Endothelial cell of umbilical vein (primary cell): ENCODE results near the gene LYRM4. TPM values are rescaled to one million over a fixed set of nuclear protein-coding genes. Genes with fewer than 3 reads are reported as not detected.
A peak's percentile ranks its signal among the peaks of the same experiment; 100 is the strongest.

ENCODE experiments used
- BruUV-seq: library from RNA; stranded (reverse); fragments of 400-500 nt; replicated peaks from 2 replicates; lab custom pipeline; 2021; lab: Mats Ljungman, UMichigan
- CTCF ChIA-PET: fragments of 300-600, 350-600 bp; sonication (Branson Sonifier 250); formaldehyde crosslinking; loops from one replicate; lab custom pipeline; 2021; ENCODE audit warnings: antibody characterized with exemption, inconsistent platforms; lab: Charles Lee
- POLR2A ChIA-PET: fragments of 300-600, 350-600 bp; sonication (Branson Sonifier 250); formaldehyde crosslinking; loops from one replicate; lab custom pipeline; 2021; ENCODE audit warnings: antibody characterized with exemption, inconsistent platforms; lab: Charles Lee
- DNase-seq: peaks from one replicate; pipeline ENCODE4 v3.0.0-alpha.2; 2011; ENCODE audit warnings: low read depth, low spot score
- FAIRE-seq: peaks from 2 replicates; lab custom pipeline; 2011; peaks lifted over from hg19 to GRCh38; lab: Jason Lieb, UNC
- H2AFZ ChIP-seq: 2 replicates; pipeline ENCODE4 v1.6.0; 2012; ENCODE audit warnings: low read depth, low read length, control low read depth, inconsistent platforms
- H3K27ac ChIP-seq: 2 replicates; pipeline ENCODE4 v1.5.1; 2011; ENCODE audit warnings: low read depth, mild to moderate bottlenecking, control low read depth, low read length, moderate library complexity; ENCODE audit not compliant: insufficient read depth
- H3K27me3 ChIP-seq, 2 experiments: 2 replicates each; pipeline versions ENCODE4 v1.6.0 to v1.6.1; 2011; ENCODE audit warnings: low read length in 2 of 2, mixed read lengths in 1 of 2; ENCODE audit not compliant: control insufficient read depth in 2 of 2, insufficient read depth in 2 of 2
- H3K36me3 ChIP-seq, 2 experiments: 2 replicates in 1 of 2; 3 replicates in 1 of 2; pipeline ENCODE4 v1.5.1; 2011; ENCODE audit warnings: low read length in 2 of 2, mild to moderate bottlenecking in 1 of 2, moderate library complexity in 1 of 2; ENCODE audit not compliant: control insufficient read depth in 2 of 2, insufficient read depth in 2 of 2; ENCODE audit errors: extremely low read depth in 1 of 2
- H3K4me1 ChIP-seq: 3 replicates; pipeline ENCODE4 v1.5.1; 2011; ENCODE audit warnings: mild to moderate bottlenecking, low read length; ENCODE audit not compliant: control insufficient read depth, insufficient read depth; ENCODE audit errors: extremely low read depth
- H3K4me2 ChIP-seq: 2 replicates; pipeline ENCODE4 v1.6.1; 2011; ENCODE audit warnings: low read length, control low read depth, mixed read lengths; ENCODE audit not compliant: insufficient read depth
- H3K4me3 ChIP-seq, 3 experiments: fragments of 200-600 bp in 1 of 3; sonication (generic), shearing (Covaris generic) in 1 of 3; replicated peaks in 1 of 3; 2 replicates each; pipeline ENCODE4 v1.5.1; 2011 to 2016; ENCODE audit warnings: control low read depth in 3 of 3, low read length in 3 of 3, mild to moderate bottlenecking in 2 of 3, inconsistent platforms in 1 of 3, low read depth in 1 of 3, moderate library complexity in 1 of 3; ENCODE audit not compliant: insufficient read depth in 1 of 3
- H3K79me2 ChIP-seq: 2 replicates; pipeline ENCODE4 v1.6.0; 2012; ENCODE audit warnings: low read length, inconsistent platforms; ENCODE audit not compliant: control insufficient read depth, insufficient read depth
- H3K9ac ChIP-seq: replicated peaks from 2 replicates; pipeline ENCODE3; 2011; ENCODE audit warnings: low read length, control low read depth; ENCODE audit not compliant: insufficient read depth; ENCODE audit errors: extremely low read depth
- H3K9me1 ChIP-seq: replicated peaks from 3 replicates; pipeline ENCODE4 v1.6.0; 2011; ENCODE audit warnings: mild to moderate bottlenecking, low read length; ENCODE audit not compliant: control insufficient read depth, insufficient read depth; ENCODE audit errors: extremely low read depth
- H3K9me3 ChIP-seq: replicated peaks from 2 replicates; pipeline ENCODE4 v1.5.1; 2012; ENCODE audit warnings: low read length, inconsistent platforms; ENCODE audit not compliant: control insufficient read depth, insufficient read depth
- H4K20me1 ChIP-seq: replicated peaks from 2 replicates; pipeline ENCODE3; 2011; ENCODE audit warnings: mild to moderate bottlenecking, low read length; ENCODE audit not compliant: control insufficient read depth, insufficient read depth; ENCODE audit errors: extremely low read depth
- EZH2 ChIP-seq: IDR thresholded peaks from 2 replicates; pipeline ENCODE4 v1.6.1; 2012; ENCODE audit warnings: borderline replicate concordance, low read depth, mild to moderate bottlenecking, moderate library complexity, low read length, inconsistent platforms; ENCODE audit not compliant: severe bottlenecking
- FOS ChIP-seq: IDR thresholded peaks from 2 replicates; pipeline ENCODE4 v1.6.1; 2011; ENCODE audit warnings: mild to moderate bottlenecking, low read length, moderate library complexity, borderline replicate concordance; ENCODE audit not compliant: insufficient read depth
- GATA2 ChIP-seq: IDR thresholded peaks from 2 replicates; pipeline ENCODE4 v1.7.0; 2011; ENCODE audit warnings: low read depth, mild to moderate bottlenecking, moderate library complexity, mixed read lengths, low read length; ENCODE audit not compliant: insufficient read length, insufficient read depth
- JUN ChIP-seq: IDR thresholded peaks from 2 replicates; pipeline ENCODE4 v1.6.1; 2011; ENCODE audit warnings: borderline replicate concordance, low read depth; ENCODE audit not compliant: insufficient read length, insufficient read depth
- MYC ChIP-seq: IDR thresholded peaks from one replicate; pipeline ENCODE4 v1.6.1; 2011; ENCODE audit warnings: mild to moderate bottlenecking, low read depth, low read length
- POLR2A ChIP-seq: IDR thresholded peaks from 2 replicates; pipeline ENCODE4 v1.6.1; 2012; ENCODE audit warnings: low read depth, mild to moderate bottlenecking, control low read depth, low read length
- POLR2AphosphoS5 ChIP-seq: IDR thresholded peaks from 2 replicates; pipeline ENCODE4 v1.6.1; 2012; ENCODE audit warnings: low read depth, mild to moderate bottlenecking, control low read depth, low read length, moderate library complexity; ENCODE audit not compliant: insufficient read depth
- dilution Hi-C: fragments of 300-500 bp; cut with MboI; formaldehyde crosslinking; loops from one replicate; pipeline ENCODE4 v1.15.0; 2019; ENCODE audit warnings: low sequenced_read_pairs; ENCODE audit not compliant: extremely low pct_ligation_motif_present
- intact Hi-C: fragments of 100-400 bp; cut with micrococcal nuclease; formaldehyde crosslinking; loops from one replicate; pipeline ENCODE4 v1.10.0; 2022
- polyA plus RNA-seq, 4 experiments: library from polyadenylated mRNA; depleted of rRNA in 3 of 4; stranded (reverse) in 3 of 4; unstranded in 1 of 4; fragments of >200 nt; gene quantifications; 2 replicates each; pipeline versions ENCODE4 v1.2.1 to v1.2.3, GENCODE V29; 2011 to 2012; ENCODE audit warnings: missing spikeins in 1 of 4
- total RNA-seq: library from RNA; stranded (reverse); gene quantifications from 2 replicates; pipeline ENCODE4 v1.2.3, GENCODE V29; 2021
- TF ChIP-seq, protein P1 (sequence below), 2 donors: IDR thresholded peaks; 1 replicate in 1 of 2; 2 replicates in 1 of 2; pipeline ENCODE4 v1.5.1; 2011; ENCODE audit warnings: low read length in 2 of 2, mild to moderate bottlenecking in 2 of 2, moderate library complexity in 2 of 2, control low read depth in 1 of 2, inconsistent platforms in 1 of 2, low read depth in 1 of 2; ENCODE audit not compliant: insufficient read depth in 1 of 2; ENCODE audit errors: extremely low read depth in 1 of 2
- TF ChIP-seq, protein P2 (sequence below): IDR thresholded peaks from 2 replicates; pipeline ENCODE4 v1.6.1; 2011; ENCODE audit not compliant: insufficient read depth, insufficient read length

The LYRM4 gene
- total and polyA plus RNA-seq, 2 donors (not counting 3 experiments of a cell fraction or from before 2014, with no cell fraction given) = 39.5 to 44.0 TPM

DNA sequence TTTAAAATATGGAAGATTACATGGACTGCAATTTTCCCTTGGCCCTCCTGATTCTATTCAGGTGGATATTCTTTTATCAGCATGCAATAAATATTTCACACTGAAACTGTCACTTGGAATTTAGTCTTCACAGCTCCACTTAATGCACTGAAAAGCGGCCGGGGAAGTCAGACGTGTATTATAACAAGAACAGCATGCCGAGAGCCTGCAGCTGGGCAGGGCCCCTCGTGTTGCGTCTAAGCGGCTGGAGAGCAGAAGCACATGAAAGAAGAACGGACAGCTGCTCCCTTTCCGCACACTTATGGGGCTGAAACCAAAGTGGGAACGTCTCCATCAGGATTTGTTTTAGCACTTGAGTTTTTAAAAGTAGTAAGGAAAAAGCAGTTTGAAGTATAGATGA is 57.2 kb downstream of the LYRM4 start:
- intact Hi-C loops = no loop called here
- no TSS peak for BruUV-seq
- dilution Hi-C loops = no loop called here
- Histone ChIP-seq H3K9me1 (no peaks in the 10 kb centered on the region), H3K27me3 (no peaks in the 10 kb centered on the region), H3K9me3 (no peaks in the 10 kb centered on the region), H3K4me1 (peaks cover 27% of the 10 kb centered on the region), H3K9ac (no peak overlapping the region), H3K36me3 (no peaks in the 10 kb centered on the region), H2AFZ (no peak overlapping the region), H3K79me2 (no peaks in the 10 kb centered on the region), H4K20me1 (no peaks in the 10 kb centered on the region), H3K4me2 (no peak overlapping the region), H3K27ac (peak overlapping the region; percentile 56), H3K4me3 (no peak overlapping the region)
- DNase-seq (no peak), FAIRE-seq (no peak)
- POLR2A ChIA-PET = no interaction called here
- TF ChIP-seq FOS (no peak), EZH2 (no peak), JUN (no peak), GATA2 (no peak), POLR2A (no peak), POLR2AphosphoS5 (no peak), MYC (no peak)
- TF ChIP-seq, protein P1, sequence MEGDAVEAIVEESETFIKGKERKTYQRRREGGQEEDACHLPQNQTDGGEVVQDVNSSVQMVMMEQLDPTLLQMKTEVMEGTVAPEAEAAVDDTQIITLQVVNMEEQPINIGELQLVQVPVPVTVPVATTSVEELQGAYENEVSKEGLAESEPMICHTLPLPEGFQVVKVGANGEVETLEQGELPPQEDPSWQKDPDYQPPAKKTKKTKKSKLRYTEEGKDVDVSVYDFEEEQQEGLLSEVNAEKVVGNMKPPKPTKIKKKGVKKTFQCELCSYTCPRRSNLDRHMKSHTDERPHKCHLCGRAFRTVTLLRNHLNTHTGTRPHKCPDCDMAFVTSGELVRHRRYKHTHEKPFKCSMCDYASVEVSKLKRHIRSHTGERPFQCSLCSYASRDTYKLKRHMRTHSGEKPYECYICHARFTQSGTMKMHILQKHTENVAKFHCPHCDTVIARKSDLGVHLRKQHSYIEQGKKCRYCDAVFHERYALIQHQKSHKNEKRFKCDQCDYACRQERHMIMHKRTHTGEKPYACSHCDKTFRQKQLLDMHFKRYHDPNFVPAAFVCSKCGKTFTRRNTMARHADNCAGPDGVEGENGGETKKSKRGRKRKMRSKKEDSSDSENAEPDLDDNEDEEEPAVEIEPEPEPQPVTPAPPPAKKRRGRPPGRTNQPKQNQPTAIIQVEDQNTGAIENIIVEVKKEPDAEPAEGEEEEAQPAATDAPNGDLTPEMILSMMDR (IDR thresholded peaks at IDR 0.05; ENCODE audit: extremely low read depth in 1 of 2, insufficient read depth in 1 of 2, low read depth in 1 of 2, low read length in 2 of 2) = no peak
- TF ChIP-seq, protein P2, sequence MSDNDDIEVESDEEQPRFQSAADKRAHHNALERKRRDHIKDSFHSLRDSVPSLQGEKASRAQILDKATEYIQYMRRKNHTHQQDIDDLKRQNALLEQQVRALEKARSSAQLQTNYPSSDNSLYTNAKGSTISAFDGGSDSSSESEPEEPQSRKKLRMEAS = no peak
- CTCF ChIA-PET = interaction anchor here (0.6 kb wide), 1 partner anchor 11 kb away, joined by 3 read pairs; no protein-coding TSS in a partner anchor
